Glutamatergic neuron (in vitro differentiated cells): ENCODE data around the gene OBI1. TPM values are rescaled to one million over a fixed set of nuclear protein-coding genes. Genes with fewer than 3 reads are reported as not detected.

ENCODE experiments used
- DNase-seq: peaks from one replicate; pipeline ENCODE4 v3.0.0; 2022
- H3K27ac Mint-ChIP-seq: one replicate; pipeline ENCODE4 v1.8.0; 2020; ENCODE audit warnings: mild to moderate bottlenecking, mixed read lengths, inconsistent platforms; ENCODE audit not compliant: unreplicated experiment
- H3K27me3 Mint-ChIP-seq: one replicate; pipeline ENCODE4 v1.8.0; 2020; ENCODE audit warnings: mild to moderate bottlenecking, moderate library complexity, mixed read lengths, inconsistent platforms; ENCODE audit not compliant: unreplicated experiment
- H3K36me3 Mint-ChIP-seq: one replicate; pipeline ENCODE4 v1.8.0; 2020; ENCODE audit warnings: mild to moderate bottlenecking, mixed read lengths, inconsistent platforms; ENCODE audit not compliant: unreplicated experiment
- H3K4me1 Mint-ChIP-seq: one replicate; pipeline ENCODE4 v1.8.0; 2020; ENCODE audit warnings: mild to moderate bottlenecking, low read depth, mixed read lengths, inconsistent platforms; ENCODE audit not compliant: unreplicated experiment
- H3K4me3 Mint-ChIP-seq: one replicate; pipeline ENCODE4 v1.8.0; 2020; ENCODE audit warnings: mild to moderate bottlenecking, mixed read lengths, inconsistent platforms; ENCODE audit not compliant: unreplicated experiment
- H3K9me3 Mint-ChIP-seq: one replicate; pipeline ENCODE4 v1.8.0; 2020; ENCODE audit warnings: mild to moderate bottlenecking, moderate library complexity, mixed read lengths, inconsistent platforms; ENCODE audit not compliant: unreplicated experiment
- CTCF ChIP-seq: fragments of 200-600 bp; sonication (generic); IDR thresholded peaks from one replicate; pipeline ENCODE4 v1.5.0; 2021; ENCODE audit not compliant: partially characterized antibody, unreplicated experiment
- total RNA-seq: library from RNA; stranded (reverse); fragmentation: NEBNext Ultra II Directional; extraction: Animal tissue kit (Norgen Biotek cat#: 25700); gene quantifications from one replicate; pipeline ENCODE4 v1.2.1, GENCODE V29; 2021; ENCODE audit not compliant: unreplicated experiment

Gene OBI1
- total RNA-seq, 1 donor from 2014 or later, result 16.7 TPM

- Mint-ChIP-seq H3K36me3 (peaks cover 10% of the 10 kb centered on the region), H3K27me3 (peaks cover 3% of the 10 kb centered on the region), H3K9me3 (no peaks in the 10 kb centered on the region), H3K27ac (no peak overlapping the region), H3K4me3 (no peak overlapping the region), H3K4me1 (no peaks in the 10 kb centered on the region)
- no peak for TF ChIP-seq CTCF
- no peak for DNase-seq
Observed at GRCh38 chr13:78680576-78681350, 21.8 kb upstream of the OBI1 start.

GRCh38 chr13:78680115-78680561 lies 21.2 kb upstream of the OBI1 start:
- Mint-ChIP-seq H3K4me3 (no peak overlapping the region), H3K36me3 (peaks cover 10% of the 10 kb centered on the region), H3K4me1 (no peaks in the 10 kb centered on the region), H3K27ac (no peak overlapping the region), H3K27me3 (peaks cover 3% of the 10 kb centered on the region), H3K9me3 (no peaks in the 10 kb centered on the region)
- TF ChIP-seq CTCF, result no peak
- no peak for DNase-seq

- DNase-seq, result no peak
- Mint-ChIP-seq H3K36me3 (peaks cover 10% of the 10 kb centered on the region), H3K4me1 (no peaks in the 10 kb centered on the region), H3K9me3 (no peaks in the 10 kb centered on the region), H3K27me3 (peaks cover under 1% of the 10 kb centered on the region), H3K4me3 (no peak overlapping the region), H3K27ac (no peak overlapping the region)
- TF ChIP-seq CTCF, result no peak
Observed at GRCh38 chr13:78679329-78679728, 20.4 kb upstream of the OBI1 start.

GRCh38 chr13:78675112-78675511 lies 16.2 kb upstream of the OBI1 start:
- Mint-ChIP-seq H3K9me3 (no peaks in the 10 kb centered on the region), H3K4me1 (no peaks in the 10 kb centered on the region), H3K27me3 (no peaks in the 10 kb centered on the region), H3K27ac (no peak overlapping the region), H3K36me3 (no peaks in the 10 kb centered on the region), H3K4me3 (no peak overlapping the region)
- TF ChIP-seq CTCF, result no peak
- no peak for DNase-seq

- Mint-ChIP-seq H3K36me3 (no peaks in the 10 kb centered on the region), H3K4me1 (no peaks in the 10 kb centered on the region), H3K9me3 (no peaks in the 10 kb centered on the region), H3K4me3 (no peak overlapping the region), H3K27ac (no peak overlapping the region), H3K27me3 (no peaks in the 10 kb centered on the region)
- no peak for TF ChIP-seq CTCF
- DNase-seq, result no peak
Observed at GRCh38 chr13:78674638-78675037, 15.7 kb upstream of the OBI1 start.
